ENCODE data around the gene DYNC2H1.

Gene DYNC2H1

GRCh38 chr11:103108933-103109817 is at the start of gene DYNC2H1:
Gene DYNC2H1, plus strand, starts transcription at chr11:103109426. Its CDS starts 149 bp downstream, at chr11:103109575.
- H3K4me3 Mint-ChIP-seq, result peak within 1 kb of the TSS; percentile 99
- peak within 1 kb of the TSS; percentile 92 for H3K27ac Mint-ChIP-seq
- peaks cover 5% of the 10 kb centered on the region for H3K4me1 Mint-ChIP-seq (ENCODE audit: low read depth)
- H3K9me3 Mint-ChIP-seq, result no peaks in the 10 kb centered on the region
- H3K27me3 Mint-ChIP-seq (ENCODE audit: low read depth), result peaks cover 13% of the 10 kb centered on the region
- no peaks in the 10 kb centered on the region for H3K36me3 Mint-ChIP-seq (ENCODE audit: low read depth)

GRCh38 chr11:103061656-103062055 is 47.6 kb upstream of the DYNC2H1 start:
- Mint-ChIP-seq H3K27ac (no peak overlapping the region), H3K9me3 (no peaks in the 10 kb centered on the region), H3K36me3 (ENCODE audit: low read depth) (peaks cover 24% of the 10 kb centered on the region), H3K27me3 (ENCODE audit: low read depth) (no peaks in the 10 kb centered on the region), H3K4me3 (no peak overlapping the region), H3K4me1 (ENCODE audit: low read depth) (no peaks in the 10 kb centered on the region)

- peaks cover 34% of the 10 kb centered on the region for H3K4me1 Mint-ChIP-seq (ENCODE audit: low read depth)
- H3K4me3 Mint-ChIP-seq, result no peak overlapping the region
- no peaks in the 10 kb centered on the region for H3K27me3 Mint-ChIP-seq (ENCODE audit: low read depth)
- H3K9me3 Mint-ChIP-seq, result no peaks in the 10 kb centered on the region
- H3K27ac Mint-ChIP-seq, result no peak overlapping the region
- H3K36me3 Mint-ChIP-seq (ENCODE audit: low read depth), result peaks cover 38% of the 10 kb centered on the region
Observed at GRCh38 chr11:103067118-103067517, 42.1 kb upstream of the DYNC2H1 start.

- Mint-ChIP-seq H3K4me3 (no peak overlapping the region), H3K27ac (no peak overlapping the region), H3K9me3 (no peaks in the 10 kb centered on the region), H3K27me3 (ENCODE audit: low read depth) (no peaks in the 10 kb centered on the region), H3K36me3 (ENCODE audit: low read depth) (peaks cover 42% of the 10 kb centered on the region), H3K4me1 (ENCODE audit: low read depth) (peaks cover 34% of the 10 kb centered on the region)
Observed at GRCh38 chr11:103069367-103069766, 39.9 kb upstream of the DYNC2H1 start.

- Mint-ChIP-seq H3K9me3 (no peaks in the 10 kb centered on the region), H3K4me1 (ENCODE audit: low read depth) (peaks cover 34% of the 10 kb centered on the region), H3K27me3 (ENCODE audit: low read depth) (no peaks in the 10 kb centered on the region), H3K36me3 (ENCODE audit: low read depth) (peaks cover 42% of the 10 kb centered on the region), H3K27ac (peak overlapping the region; percentile 45), H3K4me3 (peak overlapping the region; percentile 25)
Observed at GRCh38 chr11:103070142-103070541, 39.1 kb upstream of the DYNC2H1 start.

- Mint-ChIP-seq H3K4me1 (ENCODE audit: low read depth) (peaks cover 34% of the 10 kb centered on the region), H3K36me3 (ENCODE audit: low read depth) (peaks cover 38% of the 10 kb centered on the region), H3K27ac (peak overlapping the region; percentile 7), H3K9me3 (no peaks in the 10 kb centered on the region), H3K4me3 (no peak overlapping the region), H3K27me3 (ENCODE audit: low read depth) (no peaks in the 10 kb centered on the region)
Observed at GRCh38 chr11:103071008-103071407, 38.2 kb upstream of the DYNC2H1 start.

GRCh38 chr11:103076361-103076760 is 32.9 kb upstream of the DYNC2H1 start:
- H3K27me3 Mint-ChIP-seq (ENCODE audit: low read depth), result no peaks in the 10 kb centered on the region
- H3K9me3 Mint-ChIP-seq, result no peaks in the 10 kb centered on the region
- no peak overlapping the region for H3K27ac Mint-ChIP-seq
- no peak overlapping the region for H3K4me3 Mint-ChIP-seq
- no peaks in the 10 kb centered on the region for H3K4me1 Mint-ChIP-seq (ENCODE audit: low read depth)
- H3K36me3 Mint-ChIP-seq (ENCODE audit: low read depth), result peaks cover 34% of the 10 kb centered on the region

- no peak overlapping the region for H3K27ac Mint-ChIP-seq
- H3K4me1 Mint-ChIP-seq (ENCODE audit: low read depth), result no peaks in the 10 kb centered on the region
- H3K27me3 Mint-ChIP-seq (ENCODE audit: low read depth), result no peaks in the 10 kb centered on the region
- peaks cover 34% of the 10 kb centered on the region for H3K36me3 Mint-ChIP-seq (ENCODE audit: low read depth)
- H3K4me3 Mint-ChIP-seq, result no peak overlapping the region
- no peaks in the 10 kb centered on the region for H3K9me3 Mint-ChIP-seq
Observed at GRCh38 chr11:103077554-103077953, 31.7 kb upstream of the DYNC2H1 start.

GRCh38 chr11:103078710-103079109 is 30.5 kb upstream of the DYNC2H1 start:
- peaks cover 27% of the 10 kb centered on the region for H3K36me3 Mint-ChIP-seq (ENCODE audit: low read depth)
- H3K9me3 Mint-ChIP-seq, result no peaks in the 10 kb centered on the region
- no peak overlapping the region for H3K4me3 Mint-ChIP-seq
- H3K4me1 Mint-ChIP-seq (ENCODE audit: low read depth), result no peaks in the 10 kb centered on the region
- H3K27ac Mint-ChIP-seq, result no peak overlapping the region
- no peaks in the 10 kb centered on the region for H3K27me3 Mint-ChIP-seq (ENCODE audit: low read depth)

- no peaks in the 10 kb centered on the region for H3K4me1 Mint-ChIP-seq (ENCODE audit: low read depth)
- no peaks in the 10 kb centered on the region for H3K9me3 Mint-ChIP-seq
- no peak overlapping the region for H3K4me3 Mint-ChIP-seq
- H3K27me3 Mint-ChIP-seq (ENCODE audit: low read depth), result no peaks in the 10 kb centered on the region
- no peak overlapping the region for H3K27ac Mint-ChIP-seq
- peaks cover 24% of the 10 kb centered on the region for H3K36me3 Mint-ChIP-seq (ENCODE audit: low read depth)
Observed at GRCh38 chr11:103079833-103080232, 29.4 kb upstream of the DYNC2H1 start.

GRCh38 chr11:103085758-103086365 is 23.4 kb upstream of the DYNC2H1 start:
- Mint-ChIP-seq H3K4me3 (no peak overlapping the region), H3K4me1 (ENCODE audit: low read depth) (peaks cover 20% of the 10 kb centered on the region), H3K27ac (no peak overlapping the region), H3K9me3 (no peaks in the 10 kb centered on the region), H3K27me3 (ENCODE audit: low read depth) (no peaks in the 10 kb centered on the region), H3K36me3 (ENCODE audit: low read depth) (peaks cover 5% of the 10 kb centered on the region)

GRCh38 chr11:103086461-103086860 is 22.8 kb upstream of the DYNC2H1 start:
- H3K27ac Mint-ChIP-seq, result peak overlapping the region; percentile 32
- H3K4me1 Mint-ChIP-seq (ENCODE audit: low read depth), result peaks cover 24% of the 10 kb centered on the region
- no peaks in the 10 kb centered on the region for H3K9me3 Mint-ChIP-seq
- H3K4me3 Mint-ChIP-seq, result no peak overlapping the region
- peaks cover 5% of the 10 kb centered on the region for H3K36me3 Mint-ChIP-seq (ENCODE audit: low read depth)
- H3K27me3 Mint-ChIP-seq (ENCODE audit: low read depth), result no peaks in the 10 kb centered on the region

GRCh38 chr11:103091064-103091800 is 18.0 kb upstream of the DYNC2H1 start:
- Mint-ChIP-seq H3K27ac (peak overlapping the region; percentile 94), H3K36me3 (ENCODE audit: low read depth) (peaks cover 3% of the 10 kb centered on the region), H3K27me3 (ENCODE audit: low read depth) (no peaks in the 10 kb centered on the region), H3K4me1 (ENCODE audit: low read depth) (peaks cover 26% of the 10 kb centered on the region), H3K4me3 (peak overlapping the region; percentile 90), H3K9me3 (peaks cover 5% of the 10 kb centered on the region)

GRCh38 chr11:103091801-103092524 is 17.3 kb upstream of the DYNC2H1 start, which contains the start of gene DCUN1D5:
Gene DCUN1D5, minus strand, starts transcription at chr11:103092160. Its CDS starts 288 bp downstream, at chr11:103091872.
- H3K36me3 Mint-ChIP-seq (ENCODE audit: low read depth), result peaks cover 3% of the 10 kb centered on the region
- H3K27me3 Mint-ChIP-seq (ENCODE audit: low read depth), result no peaks in the 10 kb centered on the region
- peaks cover 24% of the 10 kb centered on the region for H3K4me1 Mint-ChIP-seq (ENCODE audit: low read depth)
- H3K4me3 Mint-ChIP-seq, result peak within 1 kb of the TSS; percentile 90
- H3K27ac Mint-ChIP-seq, result peak within 1 kb of the TSS; percentile 94
- H3K9me3 Mint-ChIP-seq, result peaks cover 5% of the 10 kb centered on the region
